HepG2 (cell line): ENCODE data around the gene IPPK. TPM values are rescaled to one million over a fixed set of nuclear protein-coding genes. Genes with fewer than 3 reads are reported as not detected.

Experiments used
- ATAC-seq: fragments of 200-7000 bp; cut with Tn5 transposase; 3 replicates; pipeline ENCODE4 v1.9.1; 2020; ENCODE audit warnings: mild to moderate bottlenecking, moderate library complexity
- BruUV-seq: library from RNA; stranded (reverse); fragments of 400-500 nt; replicated peaks from 2 replicates; lab custom pipeline; 2021; lab: Mats Ljungman, UMichigan
- CTCF ChIA-PET: fragments of 300-600 bp; formaldehyde crosslinking; extraction: SDS; loops from one replicate; lab custom pipeline; 2021; ENCODE audit warnings: low total read pairs, inconsistent platforms, low intra/inter-chr PET ratio; lab: Yijun Ruan, JAX
- POLR2A ChIA-PET: fragments of 350-600 bp; sonication (Branson Sonifier 250); formaldehyde crosslinking; loops from one replicate; lab custom pipeline; 2020; ENCODE audit warnings: antibody characterized with exemption, inconsistent platforms; lab: Yijun Ruan, JAX
- DNase-seq: peaks from one replicate; pipeline ENCODE4 v3.0.0-alpha.2; 2015; ENCODE audit warnings: low spot score
- FAIRE-seq: peaks from 3 replicates; lab custom pipeline; 2011; peaks lifted over from hg19 to GRCh38; lab: Jason Lieb, UNC
- H2AFZ ChIP-seq: one replicate; pipeline ENCODE4 v1.6.1; 2011; ENCODE audit warnings: low read length, inconsistent platforms
- H3K27ac ChIP-seq: fragments of 300-600 bp; 3 replicates; pipeline ENCODE4 v1.8.0; 2011; ENCODE audit warnings: mixed run types, mild to moderate bottlenecking, mixed read lengths, low read length, inconsistent platforms; ENCODE audit not compliant: insufficient read depth; ENCODE audit errors: extremely low read length
- H3K27me3 ChIP-seq, 2 experiments: fragments of 200-600 bp in 1 of 2; 2 replicates in 1 of 2; 3 replicates in 1 of 2; pipeline versions ENCODE4 v1.6.0 to v1.8.0; 2011; ENCODE audit warnings: low read length in 2 of 2, mild to moderate bottlenecking in 2 of 2, moderate library complexity in 2 of 2, inconsistent platforms in 1 of 2; ENCODE audit not compliant: insufficient read depth in 2 of 2, control insufficient read depth in 1 of 2
- H3K36me3 ChIP-seq, 2 experiments: fragments of 200-600 bp in 1 of 2; replicated peaks in 1 of 2; 2 replicates in 1 of 2; 3 replicates in 1 of 2; pipeline versions ENCODE4 v1.5.1 to v1.8.0; 2011; ENCODE audit warnings: low read length in 2 of 2, inconsistent platforms in 1 of 2; ENCODE audit not compliant: insufficient read depth in 2 of 2, control insufficient read depth in 1 of 2
- H3K4me1 ChIP-seq: 2 replicates; pipeline ENCODE4 v1.5.1; 2012; ENCODE audit warnings: low read length, inconsistent platforms; ENCODE audit not compliant: insufficient read depth
- H3K4me2 ChIP-seq: 2 replicates; pipeline ENCODE4 v1.6.0; 2011; ENCODE audit warnings: low read depth, low read length, inconsistent platforms
- H3K4me3 ChIP-seq, 3 experiments: fragments of 200-600 bp in 1 of 3; sonication (generic), shearing (Covaris generic) in 1 of 3; replicated peaks in 1 of 3; 2 replicates each; pipeline ENCODE4 v1.5.1; 2011 to 2016; ENCODE audit warnings: low read length in 3 of 3, inconsistent platforms in 2 of 3, low read depth in 2 of 3, mild to moderate bottlenecking in 2 of 3, control low read depth in 1 of 3, mixed read lengths in 1 of 3; ENCODE audit not compliant: insufficient read depth in 1 of 3
- H3K79me2 ChIP-seq: one replicate; pipeline ENCODE4 v1.6.1; 2011; ENCODE audit warnings: low read length, inconsistent platforms; ENCODE audit not compliant: insufficient read depth
- H3K9ac ChIP-seq: 2 replicates; pipeline ENCODE4 v1.6.0; 2011; ENCODE audit warnings: mild to moderate bottlenecking, low read depth, low read length, inconsistent platforms; ENCODE audit not compliant: insufficient read depth
- H3K9me3 ChIP-seq: 2 replicates; pipeline ENCODE4 v1.5.1; 2012; ENCODE audit warnings: mild to moderate bottlenecking, low read length
- H4K20me1 ChIP-seq: 2 replicates; pipeline ENCODE4 v1.6.0; 2011; ENCODE audit warnings: inconsistent platforms, mild to moderate bottlenecking, low read length, moderate library complexity; ENCODE audit not compliant: insufficient read depth
- ATF7-NPFF ChIP-seq: sonication (generic); formaldehyde crosslinking; IDR thresholded peaks from 2 replicates; pipeline ENCODE4 v1.8.1; 2023; ENCODE audit warnings: mild to moderate bottlenecking, low read depth, missing genetic modification reagents, moderate library complexity
- KDM2A ChIP-seq: sonication (generic); formaldehyde crosslinking; IDR thresholded peaks from 2 replicates; pipeline ENCODE4 v1.4.0; 2020; ENCODE audit warnings: low read depth, missing genetic modification reagents, borderline replicate concordance
- KDM6A ChIP-seq: IDR thresholded peaks from 2 replicates; pipeline ENCODE4 v1.6.1; 2016; ENCODE audit warnings: low read depth
- MBD4 ChIP-seq: IDR thresholded peaks from 2 replicates; pipeline ENCODE4 v1.6.1; 2012; ENCODE audit warnings: low read length, inconsistent platforms, borderline replicate concordance
- MED8 ChIP-seq: sonication (generic); formaldehyde crosslinking; IDR thresholded peaks from 2 replicates; pipeline ENCODE4 v1.8.1; 2023; ENCODE audit warnings: mild to moderate bottlenecking, missing genetic modification reagents; ENCODE audit not compliant: insufficient replicate concordance
- POLR2AphosphoS2 ChIP-seq: IDR thresholded peaks from 2 replicates; pipeline ENCODE4 v1.6.1; 2011; ENCODE audit warnings: low read depth, low read length, improper control_type of control experiment
- SRSF9 ChIP-seq: fragments of 200-400 bp; formaldehyde crosslinking; IDR thresholded peaks from 2 replicates; pipeline ENCODE4 v1.6.1; 2018; ENCODE audit warnings: borderline replicate concordance, mild to moderate bottlenecking, low read depth, low read length; ENCODE audit not compliant: insufficient read depth, poor library complexity, severe bottlenecking
- SSRP1 ChIP-seq: IDR thresholded peaks from 2 replicates; pipeline ENCODE4 v1.6.1; 2016; ENCODE audit warnings: control low read depth
- ZBTB7B ChIP-seq: sonication (generic); formaldehyde crosslinking; IDR thresholded peaks from 2 replicates; pipeline ENCODE4 v1.4.0; 2020; ENCODE audit warnings: missing genetic modification reagents
- ZNF225 ChIP-seq: sonication (generic); formaldehyde crosslinking; IDR thresholded peaks from 2 replicates; pipeline ENCODE4 v1.4.0; 2020; ENCODE audit warnings: mild to moderate bottlenecking, missing genetic modification reagents
- ZNF282 ChIP-seq: fragments of 450-650 bp; IDR thresholded peaks from 2 replicates; pipeline ENCODE4 v1.6.1; 2018; ENCODE audit not compliant: partially characterized antibody
- ZNF441 ChIP-seq: sonication (generic); formaldehyde crosslinking; IDR thresholded peaks from 2 replicates; pipeline ENCODE4 v1.7.0; 2021; ENCODE audit warnings: missing genetic modification reagents, borderline replicate concordance
- ZNF720 ChIP-seq: sonication (generic); formaldehyde crosslinking; IDR thresholded peaks from 2 replicates; pipeline ENCODE4 v1.4.0; 2020; ENCODE audit warnings: missing genetic modification reagents
- ZNF746 ChIP-seq: sonication (generic); formaldehyde crosslinking; IDR thresholded peaks from 2 replicates; pipeline ENCODE4 v1.8.0; 2022; ENCODE audit warnings: mild to moderate bottlenecking, missing genetic modification reagents
- ZNF878 ChIP-seq: sonication (generic); formaldehyde crosslinking; IDR thresholded peaks from 2 replicates; pipeline ENCODE4 v1.8.1; 2023; ENCODE audit warnings: mild to moderate bottlenecking, missing genetic modification reagents, moderate library complexity
- WGBS: methylation state at CpG from one replicate; pipeline ENCODE4 v1.1.6; 2017; ENCODE audit warnings: low lambda C conversion rate; 5-methylcytosine and 5-hydroxymethylcytosine counted together
- in situ Hi-C: cut with HindIII; loops from 2 replicates; pipeline ENCODE4 v1.10.0; 2017; ENCODE audit warnings: low pct_unique_long_range_greater_than_20kb; ENCODE audit not compliant: extremely low pct_ligation_motif_present
- intact Hi-C: fragments of 100-400 bp; cut with micrococcal nuclease; formaldehyde crosslinking; loops from one replicate; pipeline ENCODE4 v1.10.0; 2022; ENCODE audit not compliant: unreplicated experiment
- polyA plus RNA-seq, 8 experiments: library from polyadenylated mRNA; depleted of rRNA in 3 of 8; stranded (reverse) in 7 of 8; unstranded in 1 of 8; fragments of >200 nt; fragmentation: Illumina TruSeq in 4 of 8; extraction: Trizol in 4 of 8; gene quantifications; 2 replicates each; pipeline versions ENCODE4 v1.2.1 to v1.2.3, GENCODE V29; 2011 to 2016; ENCODE audit warnings: low read depth in 4 of 8, missing spikeins in 1 of 8, mixed read lengths in 1 of 8; ENCODE audit not compliant: insufficient read depth in 1 of 8
- total RNA-seq, 5 experiments: library from RNA; depleted of rRNA; stranded (reverse); fragments of >200 nt; fragmentation: Illumina TruSeq; extraction: Trizol; gene quantifications; 2 replicates each; pipeline ENCODE4 v1.2.3, GENCODE V29; 2016; ENCODE audit warnings: low read depth in 1 of 5
- TF ChIP-seq, protein P1 (sequence below): sonication (generic); formaldehyde crosslinking; IDR thresholded peaks from 2 replicates; pipeline ENCODE4 v1.8.0; 2022; ENCODE audit warnings: missing genetic modification reagents, mild to moderate bottlenecking, borderline replicate concordance
- TF ChIP-seq, protein P2 (sequence below): sonication (generic); formaldehyde crosslinking; IDR thresholded peaks from 2 replicates; pipeline ENCODE4 v1.4.0; 2020; ENCODE audit warnings: missing genetic modification reagents, borderline replicate concordance

Gene IPPK
- total and polyA plus RNA-seq, 2 of the 13 experiments (the other 11 are each of a cell fraction or from before 2014, with no cell fraction given), result 9.9 to 14.1 TPM

- no peak for TF ChIP-seq POLR2AphosphoS2
- no peak for TF ChIP-seq KDM6A (CRISPR knock-in tag)
- no peak for TF ChIP-seq KDM2A
- TF ChIP-seq SRSF9, result no peak
- TF ChIP-seq ZNF746, result no peak
- TF ChIP-seq ZBTB7B (CRISPR knock-in tag), result no peak
- TF ChIP-seq, protein P1, sequence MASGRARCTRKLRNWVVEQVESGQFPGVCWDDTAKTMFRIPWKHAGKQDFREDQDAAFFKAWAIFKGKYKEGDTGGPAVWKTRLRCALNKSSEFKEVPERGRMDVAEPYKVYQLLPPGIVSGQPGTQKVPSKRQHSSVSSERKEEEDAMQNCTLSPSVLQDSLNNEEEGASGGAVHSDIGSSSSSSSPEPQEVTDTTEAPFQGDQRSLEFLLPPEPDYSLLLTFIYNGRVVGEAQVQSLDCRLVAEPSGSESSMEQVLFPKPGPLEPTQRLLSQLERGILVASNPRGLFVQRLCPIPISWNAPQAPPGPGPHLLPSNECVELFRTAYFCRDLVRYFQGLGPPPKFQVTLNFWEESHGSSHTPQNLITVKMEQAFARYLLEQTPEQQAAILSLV (CRISPR knock-in tag), result no peak
- no peak for TF ChIP-seq ZNF720
- TF ChIP-seq ZNF225 (CRISPR knock-in tag), result no peak
- no peak for TF ChIP-seq ZNF878 (CRISPR knock-in tag)
- TF ChIP-seq ZNF282, result no peak
- no peak for TF ChIP-seq ATF7-NPFF
- TF ChIP-seq SSRP1 (CRISPR knock-in tag), result no peak
- TF ChIP-seq MED8 (CRISPR knock-in tag), result no peak
- no peak for TF ChIP-seq ZNF441
- no peak for TF ChIP-seq MBD4
- TF ChIP-seq, protein P2, sequence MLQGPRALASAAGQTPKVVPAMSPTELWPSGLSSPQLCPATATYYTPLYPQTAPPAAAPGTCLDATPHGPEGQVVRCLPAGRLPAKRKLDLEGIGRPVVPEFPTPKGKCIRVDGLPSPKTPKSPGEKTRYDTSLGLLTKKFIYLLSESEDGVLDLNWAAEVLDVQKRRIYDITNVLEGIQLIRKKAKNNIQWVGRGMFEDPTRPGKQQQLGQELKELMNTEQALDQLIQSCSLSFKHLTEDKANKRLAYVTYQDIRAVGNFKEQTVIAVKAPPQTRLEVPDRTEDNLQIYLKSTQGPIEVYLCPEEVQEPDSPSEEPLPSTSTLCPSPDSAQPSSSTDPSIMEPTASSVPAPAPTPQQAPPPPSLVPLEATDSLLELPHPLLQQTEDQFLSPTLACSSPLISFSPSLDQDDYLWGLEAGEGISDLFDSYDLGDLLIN, result no peak
- FAIRE-seq, result no peak
- intact Hi-C loops, result no loop called here
- no peak overlapping the region for H3K27ac ChIP-seq
- H2AFZ ChIP-seq, result no peak overlapping the region
- DNase-seq, result no peak
- no peaks in the 10 kb centered on the region for H3K27me3 ChIP-seq
- no peak for ATAC-seq
- WGBS, result 92% methylated on average over 8 of the region's 10 CpGs
- POLR2A ChIA-PET, result no interaction called here
- no peaks in the 10 kb centered on the region for H4K20me1 ChIP-seq
- BruUV-seq, result no TSS peak
- no peak overlapping the region for H3K9ac ChIP-seq
- no peaks in the 10 kb centered on the region for H3K36me3 ChIP-seq
- H3K4me3 ChIP-seq, result no peak overlapping the region
- CTCF ChIA-PET, result no interaction called here
- no peaks in the 10 kb centered on the region for H3K9me3 ChIP-seq
- H3K4me1 ChIP-seq, result peaks cover 52% of the 10 kb centered on the region
- no peak overlapping the region for H3K4me2 ChIP-seq
- no peaks in the 10 kb centered on the region for H3K79me2 ChIP-seq
- in situ Hi-C loops, result no loop called here
These were observed 67.5 kb downstream of the IPPK start for GRCh38 chr9:92602413-92602812.
